DOHH2 (cell line): ENCODE measurements around the gene FUT6.

ENCODE experiments used
- H3F3A ChIP-seq: fragments of 200-600 bp; sonication (generic), shearing (Covaris generic); 2 replicates; pipeline ENCODE4 v1.6.0; 2016; ENCODE audit warnings: antibody characterized with exemption, mild to moderate bottlenecking; ENCODE audit not compliant: control insufficient read depth, insufficient read depth
- H3K27ac ChIP-seq: fragments of 200-600 bp; sonication (generic); 2 replicates; pipeline ENCODE4 v1.5.1; 2014; ENCODE audit warnings: low read depth, mild to moderate bottlenecking, low read length, moderate library complexity
- H3K27me3 ChIP-seq: fragments of 200-600 bp; sonication (generic); 2 replicates; pipeline ENCODE4 v1.6.1; 2014; ENCODE audit warnings: mild to moderate bottlenecking, low read length, mixed read lengths; ENCODE audit not compliant: control insufficient read depth
- H3K36me3 ChIP-seq: fragments of 200-600 bp; sonication (generic); 2 replicates; pipeline ENCODE4 v1.6.1; 2014; ENCODE audit warnings: mild to moderate bottlenecking, low read length, moderate library complexity, mixed read lengths; ENCODE audit not compliant: control insufficient read depth
- H3K4me1 ChIP-seq: fragments of 200-600 bp; sonication (generic); 2 replicates; pipeline ENCODE4 v1.6.1; 2014; ENCODE audit warnings: mild to moderate bottlenecking, low read length, mixed read lengths; ENCODE audit not compliant: control insufficient read depth
- H3K4me2 ChIP-seq: fragments of 200-600 bp; sonication (generic); 2 replicates; pipeline ENCODE4 v1.6.0; 2014; ENCODE audit warnings: mild to moderate bottlenecking, low read length, moderate library complexity
- H3K4me3 ChIP-seq: fragments of 200-600 bp; sonication (generic); 2 replicates; pipeline ENCODE4 v1.5.1; 2014; ENCODE audit warnings: mild to moderate bottlenecking, low read length, mixed read lengths
- H3K79me2 ChIP-seq: fragments of 200-600 bp; sonication (generic); 2 replicates; pipeline ENCODE4 v1.6.1; 2014; ENCODE audit warnings: mild to moderate bottlenecking, low read length, mixed read lengths; ENCODE audit not compliant: control insufficient read depth
- H3K9me2 ChIP-seq: fragments of 200-600 bp; sonication (generic); replicated peaks from 2 replicates; pipeline ENCODE4 v1.6.1; 2014; ENCODE audit warnings: mild to moderate bottlenecking, low read length, mixed read lengths; ENCODE audit not compliant: control insufficient read depth
- H3K9me3 ChIP-seq: fragments of 200-600 bp; sonication (generic); 2 replicates; pipeline ENCODE4 v1.6.1; 2014; ENCODE audit warnings: antibody characterized with exemption, low read length, mixed read lengths; ENCODE audit not compliant: control insufficient read depth, insufficient read depth
- H4K20me1 ChIP-seq: fragments of 200-600 bp; sonication (generic); 2 replicates; pipeline ENCODE4 v1.6.0; 2014; ENCODE audit warnings: low read depth, mild to moderate bottlenecking, antibody characterized with exemption, low read length, moderate library complexity; ENCODE audit not compliant: control insufficient read depth, insufficient read depth
- EZH2phosphoT487 ChIP-seq: fragments of 200-600 bp; sonication (generic); IDR thresholded peaks from 2 replicates; pipeline ENCODE4 v1.6.1; 2017; ENCODE audit warnings: borderline replicate concordance, mild to moderate bottlenecking, antibody characterized with exemption, low read length, moderate library complexity, mixed read lengths
- TF ChIP-seq, protein P1 (sequence below): fragments of 200-600 bp; sonication (generic); IDR thresholded peaks from one replicate; pipeline ENCODE4 v1.5.1; 2014; ENCODE audit warnings: antibody characterized with exemption, mild to moderate bottlenecking, low read depth, low read length; ENCODE audit not compliant: poor library complexity, severe bottlenecking

FUT6 gene

DNA sequence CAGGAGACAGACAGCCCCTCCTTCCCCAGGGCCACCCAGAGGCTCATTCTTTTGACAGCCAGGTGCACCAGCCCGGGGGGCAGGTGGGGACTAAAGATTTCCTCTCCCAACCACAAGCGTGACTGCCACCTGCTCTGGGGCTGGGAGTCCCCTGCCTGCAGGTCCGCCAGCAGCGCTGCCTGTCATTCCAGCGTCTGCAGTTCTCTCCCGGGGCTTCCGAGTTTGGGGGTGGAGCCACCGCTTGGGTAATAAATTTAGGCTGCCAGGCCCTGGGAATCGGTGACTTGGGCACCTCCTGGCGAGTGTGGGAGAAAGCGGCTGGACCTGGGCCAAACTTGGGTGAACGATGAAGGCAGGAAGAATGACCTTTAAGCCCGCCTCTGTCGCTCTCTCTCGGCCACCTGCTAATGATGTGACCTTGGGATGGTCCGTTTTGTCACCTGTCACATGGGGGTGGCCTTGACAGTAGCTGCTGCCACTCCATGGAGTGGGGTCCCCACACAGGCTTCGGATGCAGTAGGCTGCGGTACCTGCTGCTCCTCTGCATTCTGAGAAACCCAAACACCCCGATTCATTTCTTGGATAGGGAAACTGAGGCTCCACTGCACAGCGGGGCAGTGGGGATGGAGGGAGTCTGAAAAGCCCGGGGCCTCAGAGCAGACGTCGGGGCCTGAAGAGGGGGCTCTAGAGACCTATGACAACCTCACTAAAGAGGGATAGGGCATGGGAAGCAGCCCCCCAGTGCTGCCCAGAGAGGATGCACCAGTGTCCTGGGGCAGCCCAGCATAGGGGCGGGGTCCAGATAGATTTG, 12.8 kb downstream of the FUT6 start:
- Histone ChIP-seq H3K36me3 (no peaks in the 10 kb centered on the region), H3K27ac (no peak overlapping the region), H4K20me1 (no peaks in the 10 kb centered on the region), H3K4me2 (peak overlapping the region; percentile 39), H3F3A (no peaks in the 10 kb centered on the region), H3K9me3 (no peaks in the 10 kb centered on the region), H3K27me3 (peaks cover 23% of the 10 kb centered on the region), H3K4me1 (peaks cover 32% of the 10 kb centered on the region), H3K4me3 (no peak overlapping the region), H3K9me2 (no peaks in the 10 kb centered on the region), H3K79me2 (no peaks in the 10 kb centered on the region)
- TF ChIP-seq, protein P1, sequence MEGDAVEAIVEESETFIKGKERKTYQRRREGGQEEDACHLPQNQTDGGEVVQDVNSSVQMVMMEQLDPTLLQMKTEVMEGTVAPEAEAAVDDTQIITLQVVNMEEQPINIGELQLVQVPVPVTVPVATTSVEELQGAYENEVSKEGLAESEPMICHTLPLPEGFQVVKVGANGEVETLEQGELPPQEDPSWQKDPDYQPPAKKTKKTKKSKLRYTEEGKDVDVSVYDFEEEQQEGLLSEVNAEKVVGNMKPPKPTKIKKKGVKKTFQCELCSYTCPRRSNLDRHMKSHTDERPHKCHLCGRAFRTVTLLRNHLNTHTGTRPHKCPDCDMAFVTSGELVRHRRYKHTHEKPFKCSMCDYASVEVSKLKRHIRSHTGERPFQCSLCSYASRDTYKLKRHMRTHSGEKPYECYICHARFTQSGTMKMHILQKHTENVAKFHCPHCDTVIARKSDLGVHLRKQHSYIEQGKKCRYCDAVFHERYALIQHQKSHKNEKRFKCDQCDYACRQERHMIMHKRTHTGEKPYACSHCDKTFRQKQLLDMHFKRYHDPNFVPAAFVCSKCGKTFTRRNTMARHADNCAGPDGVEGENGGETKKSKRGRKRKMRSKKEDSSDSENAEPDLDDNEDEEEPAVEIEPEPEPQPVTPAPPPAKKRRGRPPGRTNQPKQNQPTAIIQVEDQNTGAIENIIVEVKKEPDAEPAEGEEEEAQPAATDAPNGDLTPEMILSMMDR: no peak

DNA sequence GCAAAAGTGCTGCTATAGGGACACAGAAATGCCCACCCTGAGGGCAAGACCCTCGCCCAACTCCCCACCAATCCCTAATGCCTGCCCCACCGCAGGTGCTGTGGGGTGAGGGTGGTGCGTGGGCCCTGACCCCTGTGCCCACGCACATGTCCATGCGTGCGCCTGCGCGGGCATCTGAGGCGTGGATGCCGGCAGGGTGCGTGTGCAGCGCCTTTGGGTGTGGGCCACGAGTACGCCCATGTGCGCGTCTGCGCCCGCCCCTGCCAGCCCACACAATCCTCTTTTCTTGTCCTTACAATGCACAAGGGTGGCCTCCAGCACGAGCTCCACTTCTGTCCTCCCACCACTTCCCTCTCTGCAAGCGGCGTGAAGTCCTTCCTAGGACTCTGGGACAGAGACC, 14.3 kb downstream of the FUT6 start:
- H3K27me3 ChIP-seq: peaks cover 23% of the 10 kb centered on the region

DNA sequence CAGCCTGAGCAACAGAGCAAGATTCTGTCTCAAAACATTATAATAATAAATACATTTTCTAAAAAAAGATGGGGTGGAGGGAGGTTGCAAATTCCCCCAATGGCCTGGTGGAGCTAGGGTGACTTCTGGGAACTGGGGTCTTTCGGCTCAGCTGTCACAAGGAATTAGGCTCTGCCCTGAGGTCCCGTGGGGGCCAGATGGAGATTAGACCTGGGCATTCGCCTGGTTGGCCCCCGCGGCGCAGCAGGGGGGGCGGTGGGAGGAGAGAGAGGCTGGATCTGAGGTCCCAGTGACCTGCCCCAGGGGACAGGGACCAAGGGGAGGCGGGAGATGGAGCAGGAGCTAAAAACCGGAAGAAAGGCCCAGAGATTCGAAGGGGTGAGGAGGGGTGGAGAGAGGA, 14.8 kb downstream of the FUT6 start:
- no peak overlapping the region for H3K4me3 ChIP-seq
- TF ChIP-seq, protein P1: no peak
- TF ChIP-seq EZH2phosphoT487: no peak
- H3K27ac ChIP-seq: no peak overlapping the region
- peaks cover 32% of the 10 kb centered on the region for H3K4me1 ChIP-seq
- H4K20me1 ChIP-seq: no peaks in the 10 kb centered on the region
- H3K9me2 ChIP-seq: no peaks in the 10 kb centered on the region
- H3K4me2 ChIP-seq: no peak overlapping the region
- H3K36me3 ChIP-seq: no peaks in the 10 kb centered on the region
- no peaks in the 10 kb centered on the region for H3F3A ChIP-seq
- no peaks in the 10 kb centered on the region for H3K79me2 ChIP-seq
- H3K9me3 ChIP-seq: no peaks in the 10 kb centered on the region
- peaks cover 23% of the 10 kb centered on the region for H3K27me3 ChIP-seq

More for the DNA sequence above, 14.3 kb downstream of the FUT6 start:
- peaks cover 33% of the 10 kb centered on the region for H3K4me1 ChIP-seq
- H3K36me3 ChIP-seq: no peaks in the 10 kb centered on the region
- H3K27ac ChIP-seq: no peak overlapping the region
- no peaks in the 10 kb centered on the region for H3K79me2 ChIP-seq
- no peaks in the 10 kb centered on the region for H4K20me1 ChIP-seq
- H3F3A ChIP-seq: no peaks in the 10 kb centered on the region
- no peak overlapping the region for H3K4me2 ChIP-seq
- TF ChIP-seq, protein P1: no peak
- TF ChIP-seq EZH2phosphoT487: no peak
- H3K4me3 ChIP-seq: no peak overlapping the region
- no peaks in the 10 kb centered on the region for H3K9me2 ChIP-seq
- H3K9me3 ChIP-seq: no peaks in the 10 kb centered on the region
